ENCODE measurements around the gene NGDN. TPM values are rescaled to one million over a fixed set of nuclear protein-coding genes. Genes with fewer than 3 reads are reported as not detected.
A peak's percentile ranks its signal among the peaks of the same experiment; 100 is the strongest.
"Not testable (repeated sequence)": the region's sequence is repeated elsewhere in the genome, so short reads cannot be mapped to it uniquely, and the experiment has no call there.

NGDN gene
- 65.3 and 80.2 TPM in 2 replicates for total RNA-seq (2014; rRNA removed; shearing (Covaris generic))

- DNase-seq (ENCODE audit: low spot score): peak; percentile 100
Measured at GRCh38 chr14:23469127-23469905, at the start of gene NGDN. Gene NGDN (plus strand): TSS chr14:23469703. CDS start chr14:23469716, 13 bp downstream.

GRCh38 chr14:23421594-23421993, 47.9 kb upstream of the NGDN start:
- no peak for DNase-seq (ENCODE audit: low spot score)

DNA sequence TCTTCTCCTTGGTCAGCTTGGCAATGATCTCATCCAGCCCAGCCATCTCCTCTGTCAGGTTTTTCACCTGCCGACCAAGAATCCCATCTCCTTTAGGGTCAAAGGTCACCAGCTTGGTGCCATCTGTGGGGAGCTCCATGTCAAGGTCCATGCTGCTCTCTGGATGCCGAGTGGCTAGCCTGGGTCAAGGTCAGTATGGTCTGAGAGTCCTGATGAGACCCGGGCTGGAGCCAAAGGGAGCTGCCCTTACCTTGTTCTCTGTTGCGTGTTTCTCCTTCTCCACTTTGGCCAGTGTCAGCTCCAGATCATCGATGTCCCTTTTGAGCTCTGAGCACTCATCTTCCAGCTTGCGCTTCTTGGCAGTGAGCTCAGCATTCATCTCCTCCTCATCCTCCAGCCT, 45.8 kb upstream of the NGDN start:
- DNase-seq (ENCODE audit: low spot score): no peak

DNA sequence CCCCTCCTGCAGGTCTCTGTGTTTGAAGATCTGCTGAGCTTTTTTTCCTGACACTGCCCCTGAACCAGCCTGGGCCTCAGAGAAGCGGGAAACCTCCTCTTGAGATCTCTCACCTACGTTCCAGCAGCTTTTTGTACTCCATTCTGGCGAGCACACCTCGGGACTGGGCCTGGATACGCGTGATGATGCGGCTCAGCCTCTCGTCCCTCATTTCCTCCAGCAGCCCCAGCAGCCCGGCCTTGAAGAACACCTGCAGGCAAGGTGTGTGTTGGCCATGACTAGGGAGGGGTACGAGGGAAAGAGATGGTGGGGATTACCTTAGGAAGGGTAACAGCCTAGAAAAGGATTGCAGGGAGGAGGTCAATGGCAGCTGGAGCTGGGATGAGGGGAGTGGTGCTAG, 44.3 kb upstream of the NGDN start:
- DNase-seq (ENCODE audit: low spot score): no peak

- not testable (repeated sequence) for DNase-seq (ENCODE audit: low spot score)
Measured at GRCh38 chr14:23425798-23426197, 43.7 kb upstream of the NGDN start.

GRCh38 chr14:23428686-23429495, 40.6 kb upstream of the NGDN start:
- no peak for DNase-seq (ENCODE audit: low spot score)

- no peak for DNase-seq (ENCODE audit: low spot score)
Measured at GRCh38 chr14:23430016-23430722, 39.3 kb upstream of the NGDN start.

- DNase-seq (ENCODE audit: low spot score): peak; percentile 57
Measured at GRCh38 chr14:23430723-23431085, 38.8 kb upstream of the NGDN start.

- DNase-seq (ENCODE audit: low spot score): no peak
Measured at GRCh38 chr14:23431486-23431885, 38.0 kb upstream of the NGDN start.

GRCh38 chr14:23432102-23432925, 37.2 kb upstream of the NGDN start:
- DNase-seq (ENCODE audit: low spot score): no peak

GRCh38 chr14:23432946-23433345, 36.6 kb upstream of the NGDN start:
- DNase-seq (ENCODE audit: low spot score): no peak

GRCh38 chr14:23433457-23433856, 36.0 kb upstream of the NGDN start:
- no peak for DNase-seq (ENCODE audit: low spot score)

- no peak for DNase-seq (ENCODE audit: low spot score)
Measured at GRCh38 chr14:23434488-23435222, 34.8 kb upstream of the NGDN start.

- no peak for DNase-seq (ENCODE audit: low spot score)
Measured at GRCh38 chr14:23435543-23436326, 33.8 kb upstream of the NGDN start, which contains the start of gene MYH7. Gene MYH7 (minus strand): TSS chr14:23435660. CDS start chr14:23433732, 1,928 bp downstream.

DNA sequence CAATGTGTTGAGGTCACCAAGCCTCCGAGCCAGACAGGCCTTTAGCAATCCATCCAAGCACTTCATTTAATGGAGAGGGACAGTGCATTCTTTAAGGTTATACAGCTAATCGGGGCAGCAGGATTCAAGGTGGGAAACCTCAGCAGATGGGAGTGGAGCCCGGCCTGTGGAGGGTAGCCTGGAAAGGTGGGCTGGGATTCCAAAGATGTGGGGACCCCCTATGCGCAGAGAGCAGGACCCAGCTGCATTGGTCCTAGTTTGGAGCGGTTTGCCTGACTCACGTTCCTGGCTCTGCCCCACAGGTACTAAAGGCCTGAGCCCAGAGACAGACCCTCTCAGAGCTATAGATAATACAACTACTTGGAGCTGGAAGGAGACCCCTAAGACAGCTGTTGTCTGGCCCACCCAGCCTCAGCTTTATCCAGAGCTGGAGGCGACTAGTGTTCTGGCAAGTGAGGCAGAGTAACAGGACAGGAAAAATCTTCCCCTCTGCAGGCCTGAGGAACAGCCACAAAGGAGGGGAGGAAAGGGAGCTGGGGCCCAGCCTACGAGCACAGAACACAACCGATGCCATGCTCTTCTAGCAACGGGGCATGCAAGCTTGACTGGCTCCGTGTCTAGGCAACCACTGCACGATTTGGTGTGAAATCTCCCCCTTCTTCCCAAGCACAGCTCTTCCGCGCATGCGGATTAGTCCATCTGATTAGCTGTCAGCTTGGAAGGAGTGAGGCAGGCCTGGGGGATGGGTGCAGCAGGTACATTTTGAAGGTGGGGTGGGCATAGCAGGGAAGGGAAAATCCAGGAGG, 33.0 kb upstream of the NGDN start:
- DNase-seq (ENCODE audit: low spot score): no peak

GRCh38 chr14:23437133-23438100, 32.1 kb upstream of the NGDN start:
- no peak for DNase-seq (ENCODE audit: low spot score)

DNA sequence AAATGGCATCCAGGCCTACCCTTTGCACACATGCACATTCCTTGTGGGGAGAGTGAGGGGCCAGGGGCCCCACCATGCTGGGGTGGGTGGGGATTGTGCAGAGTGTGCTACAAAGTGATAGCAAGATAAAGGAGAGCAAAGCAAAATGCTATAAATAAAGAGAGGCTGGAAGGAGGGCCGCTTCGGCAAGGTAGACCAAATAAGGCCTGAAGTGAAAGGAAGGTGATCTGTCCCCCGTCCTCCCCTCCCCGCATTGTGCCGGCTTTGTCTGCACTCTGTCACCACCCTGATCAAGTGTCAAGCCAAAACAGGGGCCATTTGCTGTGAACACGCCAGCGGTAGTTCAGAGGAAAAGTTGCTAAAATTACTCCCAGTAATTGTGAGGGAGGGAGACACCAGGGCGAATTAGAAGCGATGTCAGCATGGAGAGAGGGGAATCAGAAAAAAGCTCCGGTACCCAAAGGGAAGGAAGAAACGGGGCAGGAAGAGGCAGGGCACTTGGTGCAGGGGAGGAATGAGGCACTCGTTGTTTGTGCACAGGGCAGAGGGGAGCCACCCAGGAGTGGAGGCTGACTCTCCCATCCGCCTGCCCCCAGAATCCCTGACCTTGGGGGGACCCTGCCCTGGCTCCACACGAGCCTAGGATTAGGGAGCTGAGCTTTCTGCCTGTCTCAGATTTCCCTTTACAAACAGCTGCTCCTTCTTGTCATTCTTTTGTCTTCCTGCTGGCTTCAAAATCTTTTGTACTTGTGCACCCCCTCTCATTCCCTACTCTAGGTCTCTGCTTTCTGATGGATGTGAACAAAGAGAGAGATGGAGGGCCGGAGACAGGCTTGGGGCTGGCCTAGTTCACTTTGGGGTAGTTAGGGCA, 31.2 kb upstream of the NGDN start:
- no peak for DNase-seq (ENCODE audit: low spot score)

All from H4 (cell line).